K562 (cell line): ENCODE data around the gene KCNK18. TPM values are rescaled to one million over a fixed set of nuclear protein-coding genes. Genes with fewer than 3 reads are reported as not detected.

ENCODE experiments used
- ATAC-seq: fragments of 200-7000 bp; cut with Tn5 transposase; 3 replicates; pipeline ENCODE4 v1.9.1; 2020; ENCODE audit warnings: moderate library complexity
- BruUV-seq: library from RNA; stranded (reverse); fragments of 400-500 nt; replicated peaks from 2 replicates; lab custom pipeline; 2021; lab: Mats Ljungman, UMichigan
- CTCF ChIA-PET: fragments of 300-600 bp; formaldehyde crosslinking; extraction: SDS; loops from one replicate; lab custom pipeline; 2021; ENCODE audit warnings: low intra/inter-chr PET ratio; lab: Yijun Ruan, JAX
- POLR2A ChIA-PET: fragments of 300-600, 350-650 bp; sonication (Branson Sonifier 250); formaldehyde crosslinking; extraction: SDS; loops from one replicate; lab custom pipeline; 2021; ENCODE audit warnings: antibody characterized with exemption, inconsistent platforms; lab: Yijun Ruan, JAX
- DNase-seq, 4 experiments: peaks; one replicate each; pipeline versions ENCODE4 v3.0.0 to v3.0.0-alpha.2; 2011 to 2018; ENCODE audit warnings: low spot score in 3 of 4, mixed read lengths in 3 of 4; ENCODE audit errors: extremely low read depth in 1 of 4
- FAIRE-seq: peaks from 2 replicates; lab custom pipeline; 2011; peaks lifted over from hg19 to GRCh38; lab: Jason Lieb, UNC
- H2AFZ ChIP-seq: 2 replicates; pipeline ENCODE4 v1.6.0; 2011; ENCODE audit warnings: low read depth, low read length, control low read depth, inconsistent platforms
- H3K27ac ChIP-seq: fragments of 200-600 bp; 3 replicates; pipeline ENCODE4 v1.8.0; 2011; ENCODE audit warnings: low read depth, mild to moderate bottlenecking, control low read depth, inconsistent platforms, low read length, moderate library complexity, mixed read lengths; ENCODE audit errors: extremely low read depth
- H3K27me3 ChIP-seq, 2 experiments: fragments of 300-600 bp in 1 of 2; 2 replicates in 1 of 2; 3 replicates in 1 of 2; pipeline versions ENCODE4 v1.6.0 to v1.8.0; 2011; ENCODE audit warnings: inconsistent platforms in 2 of 2, low read length in 2 of 2, mild to moderate bottlenecking in 1 of 2, mixed read lengths in 1 of 2, moderate library complexity in 1 of 2; ENCODE audit not compliant: control insufficient read depth in 2 of 2, insufficient read depth in 2 of 2
- H3K36me3 ChIP-seq: fragments of 300-600 bp; 3 replicates; pipeline ENCODE4 v1.8.0; 2011; ENCODE audit warnings: mild to moderate bottlenecking, low read length, inconsistent platforms; ENCODE audit not compliant: control insufficient read depth, insufficient read depth
- H3K4me1 ChIP-seq, 2 experiments: fragments of 200-600 bp in 1 of 2; replicated peaks in 1 of 2; 2 replicates in 1 of 2; 3 replicates in 1 of 2; pipeline versions ENCODE4 v1.5.1 to v1.8.0; 2011; ENCODE audit warnings: inconsistent platforms in 2 of 2, low read length in 2 of 2, mild to moderate bottlenecking in 1 of 2, mixed read lengths in 1 of 2, moderate library complexity in 1 of 2; ENCODE audit not compliant: control insufficient read depth in 2 of 2, insufficient read depth in 2 of 2
- H3K4me2 ChIP-seq: 2 replicates; pipeline ENCODE4 v1.6.1; 2011; ENCODE audit warnings: low read length, control low read depth, inconsistent platforms, mixed read lengths; ENCODE audit not compliant: insufficient read depth
- H3K4me3 ChIP-seq: fragments of 200-600 bp; sonication (generic), shearing (Covaris generic); 2 replicates; pipeline ENCODE4 v1.5.1; 2016; ENCODE audit warnings: control low read depth, inconsistent platforms
- H3K79me2 ChIP-seq: fragments of 200-600 bp; 3 replicates; pipeline ENCODE4 v1.8.0; 2011; ENCODE audit warnings: low read length, inconsistent platforms; ENCODE audit not compliant: control insufficient read depth, insufficient read depth
- H3K9ac ChIP-seq, 2 experiments: 2 replicates each; pipeline versions ENCODE4 v1.6.0 to v1.6.1; 2011; ENCODE audit warnings: low read depth in 2 of 2, low read length in 2 of 2, control low read depth in 1 of 2, inconsistent platforms in 1 of 2, mild to moderate bottlenecking in 1 of 2, mixed read lengths in 1 of 2; ENCODE audit not compliant: insufficient read depth in 1 of 2
- H3K9me1 ChIP-seq: one replicate; pipeline ENCODE4 v1.6.0; 2011; ENCODE audit warnings: inconsistent platforms, mild to moderate bottlenecking, low read length, moderate library complexity; ENCODE audit not compliant: control insufficient read depth, insufficient read depth
- H3K9me3 ChIP-seq: replicated peaks from 2 replicates; pipeline ENCODE4 v1.5.1; 2011; ENCODE audit warnings: low read depth, low read length, inconsistent platforms; ENCODE audit not compliant: control insufficient read depth, insufficient read depth
- H4K20me1 ChIP-seq: replicated peaks from 2 replicates; pipeline ENCODE4 v1.6.1; 2011; ENCODE audit warnings: low read length, inconsistent platforms, mixed read lengths; ENCODE audit not compliant: control insufficient read depth, insufficient read depth
- E2F3 ChIP-seq: fragments of 250-450 bp; sonication (Bioruptor Pico); IDR thresholded peaks from 2 replicates; pipeline ENCODE4 v1.4.0; 2020; ENCODE audit warnings: mild to moderate bottlenecking
- KLF13 ChIP-seq: fragments of 450-650 bp; IDR thresholded peaks from 2 replicates; pipeline ENCODE4 v1.6.1; 2016; ENCODE audit warnings: missing genetic modification characterization, low read depth, mild to moderate bottlenecking, missing compliant biosample characterization, moderate library complexity, borderline replicate concordance
- NFXL1 ChIP-seq: fragments of 450-650 bp; formaldehyde crosslinking; IDR thresholded peaks from 2 replicates; pipeline ENCODE4 v1.4.0; 2021; ENCODE audit warnings: mild to moderate bottlenecking
- SMARCE1 ChIP-seq: fragments of 450-650 bp; IDR thresholded peaks from 2 replicates; pipeline ENCODE4 v1.7.1; 2016; ENCODE audit warnings: mild to moderate bottlenecking
- SMC3 ChIP-seq: conservative IDR thresholded peaks from 2 replicates; pipeline ENCODE4 v1.6.1; 2011; ENCODE audit warnings: low read depth, low read length, improper control_type of control experiment; ENCODE audit not compliant: insufficient read depth
- STAG1 ChIP-seq: sonication (generic); formaldehyde crosslinking; IDR thresholded peaks from 2 replicates; pipeline ENCODE4 v1.5.0; 2020; ENCODE audit warnings: missing genetic modification reagents, borderline replicate concordance
- ZNF263 ChIP-seq: sonication (generic); formaldehyde crosslinking; IDR thresholded peaks from 2 replicates; pipeline ENCODE4 v1.8.0; 2022; ENCODE audit warnings: mild to moderate bottlenecking, missing genetic modification reagents, borderline replicate concordance
- WGBS: fragments of 100-300 bp; shearing (Covaris generic); methylation state at CpG from one replicate; pipeline ENCODE4 v1.1.6; 2016; ENCODE audit warnings: low coverage, mixed read lengths; ENCODE audit not compliant: insufficient coverage; ENCODE audit errors: missing lambda C conversion rate; 5-methylcytosine and 5-hydroxymethylcytosine counted together
- in situ Hi-C: fragments of 300-500 bp; cut with MboI; formaldehyde crosslinking; loops from 4 replicates; pipeline ENCODE4 v1.15.0; 2018; ENCODE audit warnings: inconsistent platforms, mixed read lengths
- intact Hi-C: fragments of 100-400 bp; cut with micrococcal nuclease; formaldehyde crosslinking; loops from 2 replicates; pipeline ENCODE4 v1.14.2; 2022
- polyA plus RNA-seq, 8 experiments: library from polyadenylated mRNA; depleted of rRNA in 4 of 8; stranded (reverse) in 5 of 8; unstranded in 3 of 8; fragments of >200 nt; fragmentation: Nextera tagmentation in 2 of 8; fragmentation: Illumina TruSeq in 1 of 8; extraction: Ambion mirVana in 2 of 8; extraction: Trizol in 1 of 8; gene quantifications; 2 replicates each; pipeline versions ENCODE4 v1.2.1 to v1.2.3, GENCODE V29; 2011 to 2014; ENCODE audit warnings: inconsistent platforms in 1 of 8, missing spikeins in 1 of 8
- total RNA-seq, 7 experiments: library from RNA; depleted of rRNA in 6 of 7; stranded (reverse); fragments of >200 nt in 6 of 7; fragmentation: Illumina TruSeq in 2 of 7; extraction: Trizol in 2 of 7; gene quantifications; 2 replicates each; pipeline versions ENCODE4 v1.2.1 to v1.2.3, GENCODE V29; 2011 to 2021; ENCODE audit warnings: low replicate concordance in 1 of 7
- TF ChIP-seq, protein P1 (sequence below): sonication (generic); formaldehyde crosslinking; IDR thresholded peaks from 2 replicates; pipeline ENCODE4 v1.8.0; 2022; ENCODE audit warnings: mild to moderate bottlenecking, missing genetic modification reagents

KCNK18 gene
- total and polyA plus RNA-seq, 9 of the 15 experiments (the other 6 are each of a cell fraction or from before 2014, with no cell fraction given) = not detected

DNA sequence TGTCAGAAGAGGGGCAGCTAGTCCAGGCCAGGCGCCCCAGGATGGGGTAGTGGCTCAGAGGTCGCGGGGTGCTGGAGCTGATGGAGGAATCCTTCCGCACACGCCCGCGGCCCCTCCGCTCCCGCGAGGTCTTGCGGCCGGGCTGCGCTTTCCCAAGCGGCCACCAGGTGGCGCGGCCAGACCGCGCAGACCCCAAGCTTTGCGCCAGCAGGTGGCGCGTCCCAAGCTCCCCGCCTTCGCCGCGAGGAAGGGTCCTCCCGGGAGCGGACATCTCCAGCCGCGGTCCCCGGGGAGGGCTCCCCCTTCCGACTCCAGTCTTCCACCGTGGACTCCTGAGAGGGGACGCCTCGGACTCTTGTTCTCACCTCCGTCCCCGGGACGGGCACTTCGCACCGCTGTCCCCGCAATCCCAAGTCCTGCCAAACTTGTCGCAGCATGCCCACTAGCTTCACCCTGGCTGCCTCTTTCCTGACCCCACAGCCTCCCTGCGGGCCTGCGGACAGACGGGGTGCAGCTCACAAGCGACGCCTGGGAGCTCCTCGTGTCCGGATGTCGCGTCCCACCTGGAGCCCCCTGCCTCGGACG lies 19.4 kb downstream of the KCNK18 start (continued):
- no peak for TF ChIP-seq KLF13 (tag)
- TF ChIP-seq, protein P1, sequence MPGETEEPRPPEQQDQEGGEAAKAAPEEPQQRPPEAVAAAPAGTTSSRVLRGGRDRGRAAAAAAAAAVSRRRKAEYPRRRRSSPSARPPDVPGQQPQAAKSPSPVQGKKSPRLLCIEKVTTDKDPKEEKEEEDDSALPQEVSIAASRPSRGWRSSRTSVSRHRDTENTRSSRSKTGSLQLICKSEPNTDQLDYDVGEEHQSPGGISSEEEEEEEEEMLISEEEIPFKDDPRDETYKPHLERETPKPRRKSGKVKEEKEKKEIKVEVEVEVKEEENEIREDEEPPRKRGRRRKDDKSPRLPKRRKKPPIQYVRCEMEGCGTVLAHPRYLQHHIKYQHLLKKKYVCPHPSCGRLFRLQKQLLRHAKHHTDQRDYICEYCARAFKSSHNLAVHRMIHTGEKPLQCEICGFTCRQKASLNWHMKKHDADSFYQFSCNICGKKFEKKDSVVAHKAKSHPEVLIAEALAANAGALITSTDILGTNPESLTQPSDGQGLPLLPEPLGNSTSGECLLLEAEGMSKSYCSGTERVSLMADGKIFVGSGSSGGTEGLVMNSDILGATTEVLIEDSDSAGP (CRISPR knock-in tag) = no peak
- TF ChIP-seq SMARCE1 = no peak
- peak; percentile 96; the same call in 1 of the 2 replicates for TF ChIP-seq STAG1 (CRISPR knock-in tag)
- 0 out of 2 replicates have a peak, but pooled peaks have one; percentile 35 for TF ChIP-seq E2F3
- TF ChIP-seq SMC3 = peak; percentile 96

DNA sequence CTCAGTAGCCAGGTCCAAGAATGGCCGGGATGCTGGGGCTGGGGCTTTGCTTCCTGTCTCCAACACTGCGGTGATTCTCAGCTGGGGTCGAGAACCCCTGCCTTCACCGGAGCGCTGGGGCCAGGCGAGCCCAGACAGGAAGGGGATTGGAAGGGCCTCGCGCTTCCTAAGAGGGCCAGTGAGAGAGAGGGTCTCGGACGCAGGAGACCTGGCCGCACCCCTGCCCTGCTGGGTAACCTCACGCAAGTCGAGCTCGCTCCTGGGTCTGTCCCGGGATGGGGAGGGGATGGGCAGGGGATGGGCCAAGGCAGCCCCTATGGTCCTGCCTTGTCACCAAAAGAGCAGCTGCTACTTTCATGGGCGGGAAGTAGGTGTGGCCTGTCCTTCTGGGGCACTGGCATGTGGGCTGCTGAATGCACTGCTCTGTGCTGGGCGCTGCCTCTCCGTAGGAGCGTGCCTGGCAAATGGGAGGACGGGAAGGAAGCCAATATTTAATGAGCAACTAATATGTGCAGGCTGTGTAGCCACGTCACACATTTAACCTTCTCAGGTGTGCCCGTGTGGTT lies 20.0 kb downstream of the KCNK18 start:
- no peaks in the 10 kb centered on the region for H3K36me3 ChIP-seq
- BruUV-seq = no TSS peak
- H3K79me2 ChIP-seq = no peaks in the 10 kb centered on the region
- no peak for DNase-seq
- in situ Hi-C loops (loop anchor here (25.0 kb wide), 1 partner anchor 1020 kb away; no protein-coding TSS in a partner anchor), intact Hi-C loops (loop anchor here (2.0 kb wide), 2 partner anchors 104 to 232 kb away; no protein-coding TSS in a partner anchor)
- ChIA-PET POLR2A (interaction anchor here (0.7 to 0.9 kb wide), 2 partner anchors 31 to 110 kb away, joined by 3 read pairs; no protein-coding TSS in a partner anchor), CTCF (interaction anchor here (1.1 to 3.5 kb wide), 4 partner anchors 102 to 1041 kb away, joined by 3 to 57 read pairs (median 4); no protein-coding TSS in a partner anchor)
- 22% methylated on average over 15 of the region's 22 CpGs for WGBS
- FAIRE-seq = no peak
- no peaks in the 10 kb centered on the region for H3K9me1 ChIP-seq
- 0 out of 2 replicates have a peak, but pooled peaks have one; percentile 8 for TF ChIP-seq ZNF263
- no peak for TF ChIP-seq NFXL1
- peaks cover 5 to 33% of the 10 kb centered on the region in 2 experiments; a peak in 4 of 5 replicates for H3K27me3 ChIP-seq
- no peaks in the 10 kb centered on the region for H3K9me3 ChIP-seq
- H2AFZ ChIP-seq = peak overlapping the region; percentile 85; the same call in 1 of the 2 replicates
- H3K4me3 ChIP-seq = peak overlapping the region; percentile 26
- peak overlapping the region in 1 of 2 experiments; percentile 28; a peak in 2 of 4 replicates for H3K9ac ChIP-seq
- no peak overlapping the region for H3K27ac ChIP-seq
- H3K4me1 ChIP-seq = peaks cover 0 to 19% of the 10 kb centered on the region in 2 experiments; a peak in 3 of 5 replicates
- H3K4me2 ChIP-seq = no peak overlapping the region
- no peaks in the 10 kb centered on the region; the same call in 1 of the 2 replicates for H4K20me1 ChIP-seq
- no peak for ATAC-seq
